Measurements from ENCODE around the gene IGSF3. TPM values are rescaled to one million over a fixed set of nuclear protein-coding genes. Genes with fewer than 3 reads are reported as not detected.

The IGSF3 gene
- total and polyA plus RNA-seq, 10 of the 15 experiments (the other 5 are each of a cell fraction or from before 2014, with no cell fraction given), result 1.4 to 18.0 (median 9.6) TPM

DNA sequence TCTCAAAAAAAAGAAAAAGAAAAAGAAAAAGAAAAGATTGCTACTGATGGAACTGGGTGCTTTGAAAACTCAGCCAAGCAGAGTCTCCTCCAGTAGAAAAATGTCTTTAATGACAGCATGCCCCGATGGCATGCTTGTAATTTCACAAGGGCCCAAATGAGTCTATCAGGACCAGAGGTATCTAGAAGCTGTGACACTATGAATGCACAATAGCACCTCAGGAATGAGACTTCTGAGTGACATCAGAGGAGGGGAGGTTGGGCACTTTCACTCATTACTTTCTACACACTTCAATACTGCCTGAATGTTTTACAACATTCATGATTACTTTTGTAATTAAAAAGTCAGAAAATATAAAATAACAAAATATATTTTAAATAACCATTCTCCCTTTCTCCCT is 81.6 kb downstream of the IGSF3 start:
- peaks cover 21% of the 10 kb centered on the region for H3K4me1 ChIP-seq (ENCODE audit: control insufficient read depth, insufficient read depth, low read length)
- DNase-seq (ENCODE audit: low read depth, low spot score), result no peak
- ATAC-seq, result peak; percentile 78
- SMC1A ChIA-PET (ENCODE audit: uncharacterized antibody, unreplicated experiment), result interaction anchor here (0.6 to 5.9 kb wide), 15 partner anchors 9 to 473 kb away, joined by 3 to 38 read pairs (median 4); no protein-coding TSS in a partner anchor
- no TSS peak for BruUV-seq (replicated peaks)
- in situ Hi-C loops (cut with MboI), result no loop called here
- WGBS (ENCODE audit: insufficient coverage, insufficient replicate concordance, low lambda C conversion rate, missing lambda C conversion rate), result 0% methylated on average over 1 of the region's 1 CpG
- H3K4me2 ChIP-seq (ENCODE audit: control insufficient read depth, insufficient read depth), result peak overlapping the region; percentile 17; the same call in 1 of the 2 replicates
- no peaks in the 10 kb centered on the region for H4K20me1 ChIP-seq (ENCODE audit: control insufficient read depth, insufficient read depth)
- POLR2A ChIA-PET, result interaction anchor here (0.9 to 1.9 kb wide), 4 partner anchors 9 to 86 kb away, joined by 3 to 7 read pairs (median 3); no protein-coding TSS in a partner anchor
- no peak overlapping the region for H3K4me3 ChIP-seq
- peak overlapping the region; percentile 19; the same call in 1 of the 2 replicates for H2AFZ ChIP-seq (ENCODE audit: control insufficient read depth, low read depth, low read length)
- H3K79me2 ChIP-seq (ENCODE audit: control insufficient read depth, insufficient read depth, low read length), result no peaks in the 10 kb centered on the region
- no peaks in the 10 kb centered on the region for H3K36me3 ChIP-seq (ENCODE audit: control insufficient read depth in 2 of 2, insufficient read depth in 2 of 2, low read length in 1 of 2)
- intact Hi-C loops (cut with micrococcal nuclease; ENCODE audit: unreplicated experiment), result no loop called here
- no peak for TF ChIP-seq REST (IDR thresholded peaks at IDR 0.05; ENCODE audit: low read depth, low read length)
- peak; percentile 80 for TF ChIP-seq CREB1 (IDR thresholded peaks at IDR 0.05; ENCODE audit: low read depth)
- peak; percentile 42; the same call in 1 of the 2 replicates for TF ChIP-seq JUNB (IDR thresholded peaks at IDR 0.05)
- TF ChIP-seq PBX3 (IDR thresholded peaks at IDR 0.05; ENCODE audit: insufficient replicate concordance, low read depth, low read length), result peak; percentile 12
- TF ChIP-seq CREM (IDR thresholded peaks at IDR 0.05; ENCODE audit: low read depth), result peak; percentile 70; the same call in 1 of the 2 replicates
- no peak for TF ChIP-seq ZBED1 (IDR thresholded peaks at IDR 0.05; ENCODE audit: borderline replicate concordance)
- TF ChIP-seq HDGF (IDR thresholded peaks at IDR 0.05), result 0 out of 2 replicates have a peak, but pooled peaks have one; percentile 9
- H3K9me3 ChIP-seq (replicated peaks; ENCODE audit: control insufficient read depth, insufficient read depth, low read length), result no peaks in the 10 kb centered on the region
- RAD21 ChIA-PET (ENCODE audit: unreplicated experiment), result interaction anchor here (1.1 to 2.1 kb wide), 5 partner anchors 11 to 87 kb away, joined by 3 to 13 read pairs (median 7); partner anchors contain the start of gene IGSF3
- peak overlapping the region; percentile 66 for H3K27ac ChIP-seq (ENCODE audit: control insufficient read depth, insufficient read depth)
- no peak overlapping the region for H3K9ac ChIP-seq (ENCODE audit: control insufficient read depth, insufficient read depth, low read length)
- CTCF ChIA-PET, result interaction anchor here (1.0 to 6.1 kb wide), 7 partner anchors 9 to 232 kb away, joined by 3 to 48 read pairs (median 5); no protein-coding TSS in a partner anchor
- no peaks in the 10 kb centered on the region for H3K27me3 ChIP-seq (replicated peaks in 1 of 2; ENCODE audit: control insufficient read depth in 2 of 2, insufficient read depth in 2 of 2, low read length in 1 of 2)
- no peak for FAIRE-seq
